ENCODE measurements around the gene CDCA5. TPM values are rescaled to one million over a fixed set of nuclear protein-coding genes. Genes with fewer than 3 reads are reported as not detected.

The CDCA5 gene
- total RNA-seq, 2 donors from 2014 or later, result 48.1 to 82.6 TPM

DNA sequence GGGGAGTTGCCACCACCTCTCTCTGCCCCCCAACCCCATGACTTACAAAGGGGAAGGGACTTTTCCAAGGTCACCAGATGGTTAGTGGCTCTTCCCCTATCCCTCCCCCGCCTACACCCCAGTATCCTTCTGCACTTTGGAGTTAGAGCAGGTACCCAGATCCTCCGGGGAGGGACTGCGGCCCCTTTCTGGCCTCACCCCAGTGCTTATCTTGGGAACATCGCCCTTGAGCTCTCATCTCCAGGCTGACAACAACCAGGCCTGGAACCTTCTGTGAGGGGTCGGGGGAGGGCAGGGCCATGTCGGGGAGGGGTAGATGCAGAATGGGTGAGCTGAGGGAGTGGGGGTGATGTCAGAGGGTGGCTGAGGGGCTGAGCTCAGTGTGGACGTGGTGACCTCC, 18.0 kb downstream of the CDCA5 start:
- Mint-ChIP-seq H3K9me3 (no peaks in the 10 kb centered on the region), H3K36me3 (ENCODE audit: low read depth) (no peaks in the 10 kb centered on the region), H3K27me3 (ENCODE audit: insufficient read depth) (no peaks in the 10 kb centered on the region), H3K4me1 (peaks cover 1% of the 10 kb centered on the region), H3K27ac (no peak overlapping the region), H3K4me3 (no peak overlapping the region)
- Histone ChIP-seq H3K4me1 (ENCODE audit: control insufficient read depth, insufficient read depth, low read length) (peaks cover 4% of the 10 kb centered on the region), H3K9me3 (ENCODE audit: control insufficient read depth, low read length) (no peaks in the 10 kb centered on the region), H3K27ac (ENCODE audit: low read depth, low read length) (no peak overlapping the region), H3K9ac (ENCODE audit: extremely low read depth, low read length, poor library complexity, severe bottlenecking) (no peak overlapping the region), H3K36me3 (ENCODE audit: control insufficient read depth, insufficient read depth, low read length) (no peaks in the 10 kb centered on the region), H3K4me3 (ENCODE audit: low read length) (no peak overlapping the region), H3K27me3 (ENCODE audit: control insufficient read depth, insufficient read depth, low read length, poor library complexity, severe bottlenecking) (no peaks in the 10 kb centered on the region)
- 93 to 97% methylated on average over 5 to 7 of the region's 7 CpGs for WGBS, 2 experiments (ENCODE audit: insufficient coverage in 1 of 2, insufficient read length in 1 of 2)
- TF ChIP-seq, protein P1, sequence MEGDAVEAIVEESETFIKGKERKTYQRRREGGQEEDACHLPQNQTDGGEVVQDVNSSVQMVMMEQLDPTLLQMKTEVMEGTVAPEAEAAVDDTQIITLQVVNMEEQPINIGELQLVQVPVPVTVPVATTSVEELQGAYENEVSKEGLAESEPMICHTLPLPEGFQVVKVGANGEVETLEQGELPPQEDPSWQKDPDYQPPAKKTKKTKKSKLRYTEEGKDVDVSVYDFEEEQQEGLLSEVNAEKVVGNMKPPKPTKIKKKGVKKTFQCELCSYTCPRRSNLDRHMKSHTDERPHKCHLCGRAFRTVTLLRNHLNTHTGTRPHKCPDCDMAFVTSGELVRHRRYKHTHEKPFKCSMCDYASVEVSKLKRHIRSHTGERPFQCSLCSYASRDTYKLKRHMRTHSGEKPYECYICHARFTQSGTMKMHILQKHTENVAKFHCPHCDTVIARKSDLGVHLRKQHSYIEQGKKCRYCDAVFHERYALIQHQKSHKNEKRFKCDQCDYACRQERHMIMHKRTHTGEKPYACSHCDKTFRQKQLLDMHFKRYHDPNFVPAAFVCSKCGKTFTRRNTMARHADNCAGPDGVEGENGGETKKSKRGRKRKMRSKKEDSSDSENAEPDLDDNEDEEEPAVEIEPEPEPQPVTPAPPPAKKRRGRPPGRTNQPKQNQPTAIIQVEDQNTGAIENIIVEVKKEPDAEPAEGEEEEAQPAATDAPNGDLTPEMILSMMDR (conservative IDR thresholded peaks at IDR 0.05), result no peak
- DNase-seq, result no peak

DNA sequence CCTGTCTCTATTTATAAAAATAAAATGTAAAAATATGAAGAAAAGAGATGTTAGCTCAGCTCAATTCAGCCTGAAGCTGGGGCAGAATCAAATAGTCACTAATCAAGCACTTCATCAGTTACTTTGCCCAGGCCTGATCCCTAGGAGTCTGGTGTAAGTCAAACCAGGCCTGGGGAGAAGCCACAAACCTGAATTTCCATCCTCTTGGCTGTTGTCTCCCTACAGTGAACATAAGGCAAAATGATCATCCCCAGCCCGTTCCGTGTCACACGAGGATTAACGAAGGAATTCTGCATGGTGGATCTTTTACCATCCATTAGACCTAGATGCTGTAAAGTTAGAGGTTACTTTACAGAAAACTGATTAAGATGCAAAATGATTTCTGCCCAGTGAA, 19.0 kb downstream of the CDCA5 start:
- H3K4me3 Mint-ChIP-seq, result no peak overlapping the region
- no peaks in the 10 kb centered on the region for H3K9me3 Mint-ChIP-seq
- WGBS, 2 experiments (ENCODE audit: insufficient coverage in 1 of 2, insufficient read length in 1 of 2), result 93 to 100% methylated on average over 3 to 4 of the region's 4 CpGs
- H3K36me3 ChIP-seq (ENCODE audit: control insufficient read depth, insufficient read depth, low read length), result no peaks in the 10 kb centered on the region
- H3K36me3 Mint-ChIP-seq (ENCODE audit: low read depth), result no peaks in the 10 kb centered on the region
- H3K27ac ChIP-seq (ENCODE audit: low read depth, low read length), result no peak overlapping the region
- H3K27me3 Mint-ChIP-seq (ENCODE audit: insufficient read depth), result no peaks in the 10 kb centered on the region
- H3K9ac ChIP-seq (ENCODE audit: extremely low read depth, low read length, poor library complexity, severe bottlenecking), result no peak overlapping the region
- no peak overlapping the region for H3K4me3 ChIP-seq (ENCODE audit: low read length)
- H3K9me3 ChIP-seq (ENCODE audit: control insufficient read depth, low read length), result no peaks in the 10 kb centered on the region
- TF ChIP-seq, protein P1 (conservative IDR thresholded peaks at IDR 0.05), result no peak
- no peak for DNase-seq
- H3K27me3 ChIP-seq (ENCODE audit: control insufficient read depth, insufficient read depth, low read length, poor library complexity, severe bottlenecking), result no peaks in the 10 kb centered on the region
- peaks cover 4% of the 10 kb centered on the region for H3K4me1 ChIP-seq (ENCODE audit: control insufficient read depth, insufficient read depth, low read length)
- H3K4me1 Mint-ChIP-seq, result peaks cover 1% of the 10 kb centered on the region
- H3K27ac Mint-ChIP-seq, result no peak overlapping the region

DNA sequence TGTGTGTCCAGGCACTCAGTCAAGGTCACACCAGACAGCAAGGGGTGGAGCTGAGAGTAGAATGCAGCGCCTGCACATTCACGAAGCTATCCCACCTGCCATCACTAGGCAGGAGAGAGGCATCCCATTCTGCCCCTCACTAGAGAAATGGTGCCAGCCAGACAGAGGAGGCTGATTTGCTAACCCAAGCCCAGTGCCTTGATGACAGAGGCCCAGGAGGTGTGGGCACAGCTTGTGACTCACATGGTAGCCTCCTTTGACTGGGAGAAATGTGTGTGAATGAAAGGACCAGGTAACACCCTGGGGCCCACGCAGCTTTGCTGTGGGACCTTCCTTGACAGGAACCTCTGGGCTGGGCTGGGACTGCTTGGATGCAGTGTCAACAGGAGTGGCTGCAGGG, 20.3 kb downstream of the CDCA5 start:
- 86% methylated on average over 1 to 3 of the region's 3 CpGs for WGBS, 2 experiments (ENCODE audit: insufficient coverage in 1 of 2, insufficient read length in 1 of 2)
- TF ChIP-seq, protein P1 (conservative IDR thresholded peaks at IDR 0.05), result no peak
- H3K36me3 ChIP-seq (ENCODE audit: control insufficient read depth, insufficient read depth, low read length), result no peaks in the 10 kb centered on the region
- no peak for DNase-seq
- H3K27ac Mint-ChIP-seq, result no peak overlapping the region
- no peak overlapping the region for H3K4me3 ChIP-seq (ENCODE audit: low read length)
- no peak overlapping the region for H3K4me3 Mint-ChIP-seq
- H3K9ac ChIP-seq (ENCODE audit: extremely low read depth, low read length, poor library complexity, severe bottlenecking), result no peak overlapping the region
- H3K27ac ChIP-seq (ENCODE audit: low read depth, low read length), result no peak overlapping the region
- no peaks in the 10 kb centered on the region for H3K36me3 Mint-ChIP-seq (ENCODE audit: low read depth)
- H3K4me1 ChIP-seq (ENCODE audit: control insufficient read depth, insufficient read depth, low read length), result peaks cover 4% of the 10 kb centered on the region
- peaks cover 1% of the 10 kb centered on the region for H3K4me1 Mint-ChIP-seq
- peaks cover 4% of the 10 kb centered on the region for H3K27me3 Mint-ChIP-seq (ENCODE audit: insufficient read depth)
- no peaks in the 10 kb centered on the region for H3K9me3 Mint-ChIP-seq
- no peaks in the 10 kb centered on the region for H3K27me3 ChIP-seq (ENCODE audit: control insufficient read depth, insufficient read depth, low read length, poor library complexity, severe bottlenecking)
- no peaks in the 10 kb centered on the region for H3K9me3 ChIP-seq (ENCODE audit: control insufficient read depth, low read length)
